Erythroblast (primary cell): ENCODE measurements around the gene PGAM4.
"Not testable (repeated sequence)": the region's sequence is repeated elsewhere in the genome, so short reads cannot be mapped to it uniquely, and the experiment has no call there.

Experiments used
- DNase-seq, 2 experiments: peaks; one replicate each; lab custom pipeline; 2025; lab: John Stamatoyannopoulos, UW
- GATA1 ChIP-seq: IDR thresholded peaks from 2 replicates; pipeline ENCODE4 v1.6.1; 2011; ENCODE audit warnings: low read depth, mild to moderate bottlenecking, control low read depth, low read length, moderate library complexity
- POLR2A ChIP-seq: IDR thresholded peaks from 2 replicates; pipeline ENCODE4 v1.6.1; 2011; ENCODE audit warnings: mild to moderate bottlenecking, low read length

Gene PGAM4

DNA sequence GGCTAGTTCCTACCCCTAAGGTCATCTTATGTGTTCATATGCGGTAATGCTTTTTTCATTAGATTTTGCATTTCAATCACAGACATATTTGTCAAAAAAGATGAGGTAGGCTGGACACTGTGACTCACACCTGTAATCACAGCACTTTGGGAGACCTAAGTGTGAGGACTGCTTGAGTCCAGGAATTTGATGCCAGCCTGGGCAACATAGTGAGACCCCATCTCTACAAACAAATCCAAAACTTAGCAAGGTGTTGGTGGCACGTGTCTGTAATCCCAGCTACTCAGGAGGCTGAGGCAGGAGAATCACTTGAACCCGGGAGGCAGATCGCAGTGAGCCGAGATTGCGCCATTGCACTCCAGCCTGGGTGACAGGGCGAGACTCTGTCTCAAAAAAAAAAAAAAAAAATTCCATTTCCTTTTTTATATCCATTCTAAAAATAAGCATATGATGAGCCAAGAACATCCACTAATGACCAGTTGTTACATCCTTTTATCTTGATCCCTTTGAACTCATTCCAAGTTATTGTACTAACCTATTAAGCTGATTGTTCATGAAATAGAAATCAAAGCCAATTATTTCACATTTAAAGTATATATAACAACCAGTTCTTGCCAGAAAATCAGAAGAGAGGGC lies 23.4 kb downstream of the PGAM4 start:
- TF ChIP-seq GATA1 (no peak), POLR2A (no peak)

GRCh38 chrX:77945031-77945430 lies 24.4 kb downstream of the PGAM4 start:
- not testable (repeated sequence) for DNase-seq

More for the DNA sequence above, 23.4 kb downstream of the PGAM4 start:
- DNase-seq, result no peak

GRCh38 chrX:77938083-77938680 lies 31.3 kb downstream of the PGAM4 start:
- DNase-seq, result peak; percentile 67 to 84
- TF ChIP-seq POLR2A (no peak), GATA1 (no peak)

GRCh38 chrX:77937291-77937690 lies 32.1 kb downstream of the PGAM4 start:
- no peak for TF ChIP-seq POLR2A

DNA sequence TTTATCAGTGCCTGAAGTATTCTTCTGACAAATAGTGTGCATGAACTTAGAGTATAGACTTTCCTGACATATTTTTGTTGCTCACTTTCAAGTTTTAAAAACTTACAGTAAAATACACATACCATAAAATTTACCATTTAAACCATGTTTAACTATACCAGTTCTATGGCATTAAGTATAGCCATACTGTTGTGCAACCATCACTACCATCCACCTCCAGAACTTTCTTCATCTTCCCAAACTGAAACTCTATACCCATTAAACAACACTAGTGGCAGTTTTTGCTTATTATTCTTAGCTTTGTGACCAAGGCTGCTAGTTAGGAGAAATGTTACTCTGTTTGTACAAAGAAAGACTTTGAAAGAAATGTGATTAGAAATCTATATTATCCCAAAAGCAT lies 33.1 kb downstream of the PGAM4 start:
- TF ChIP-seq GATA1 (no peak), POLR2A (no peak)
- DNase-seq, result no peak

More at GRCh38 chrX:77937291-77937690, 32.1 kb downstream of the PGAM4 start:
- DNase-seq, result peak; percentile 32 to 43

GRCh38 chrX:77935886-77936285 lies 33.6 kb downstream of the PGAM4 start:
- TF ChIP-seq GATA1, result no peak
- no peak for TF ChIP-seq POLR2A
- DNase-seq, result no peak

- peak in 1 of 2 experiments; percentile 1 for DNase-seq
- TF ChIP-seq POLR2A, result no peak
Measured at GRCh38 chrX:77930581-77930980, 38.9 kb downstream of the PGAM4 start.

- DNase-seq, result no peak
- TF ChIP-seq GATA1 (no peak), POLR2A (no peak)
Measured at GRCh38 chrX:77925764-77926163, 43.7 kb downstream of the PGAM4 start.

GRCh38 chrX:77924320-77924859 lies 45.0 kb downstream of the PGAM4 start:
- TF ChIP-seq POLR2A (no peak), GATA1 (no peak)
- DNase-seq, result peak in 1 of 2 experiments; percentile 8

DNA sequence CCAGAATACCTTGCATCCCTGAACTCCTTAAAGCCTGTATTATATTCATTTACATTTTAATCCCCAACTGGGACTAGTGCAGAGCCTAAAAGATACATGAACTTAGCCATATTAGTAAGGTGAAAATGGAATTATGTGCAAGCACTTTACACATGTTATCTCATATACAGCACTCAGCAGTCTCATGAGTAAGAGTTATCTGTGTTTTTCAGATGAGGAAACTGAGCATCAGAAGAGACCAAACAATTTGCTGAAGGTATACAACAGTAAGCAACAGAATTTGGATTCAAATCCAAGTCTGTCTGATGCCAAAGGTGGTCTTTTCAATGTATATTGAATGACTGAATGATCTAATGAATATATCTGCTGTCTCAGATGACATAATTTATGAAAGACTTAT lies 46.7 kb downstream of the PGAM4 start:
- TF ChIP-seq GATA1 (no peak), POLR2A (no peak)
- peak; percentile 66 to 80 for DNase-seq

GRCh38 chrX:77919370-77919769 lies 50.1 kb downstream of the PGAM4 start:
- peak in 1 of 2 experiments; percentile 28 for DNase-seq

GRCh38 chrX:77918568-77918967 lies 50.9 kb downstream of the PGAM4 start:
- DNase-seq, result no peak
- no peak for TF ChIP-seq GATA1
- TF ChIP-seq POLR2A, result no peak
